ENCODE data around the gene SRBD1. TPM values are rescaled to one million over a fixed set of nuclear protein-coding genes. Genes with fewer than 3 reads are reported as not detected.

The SRBD1 gene, protein sequence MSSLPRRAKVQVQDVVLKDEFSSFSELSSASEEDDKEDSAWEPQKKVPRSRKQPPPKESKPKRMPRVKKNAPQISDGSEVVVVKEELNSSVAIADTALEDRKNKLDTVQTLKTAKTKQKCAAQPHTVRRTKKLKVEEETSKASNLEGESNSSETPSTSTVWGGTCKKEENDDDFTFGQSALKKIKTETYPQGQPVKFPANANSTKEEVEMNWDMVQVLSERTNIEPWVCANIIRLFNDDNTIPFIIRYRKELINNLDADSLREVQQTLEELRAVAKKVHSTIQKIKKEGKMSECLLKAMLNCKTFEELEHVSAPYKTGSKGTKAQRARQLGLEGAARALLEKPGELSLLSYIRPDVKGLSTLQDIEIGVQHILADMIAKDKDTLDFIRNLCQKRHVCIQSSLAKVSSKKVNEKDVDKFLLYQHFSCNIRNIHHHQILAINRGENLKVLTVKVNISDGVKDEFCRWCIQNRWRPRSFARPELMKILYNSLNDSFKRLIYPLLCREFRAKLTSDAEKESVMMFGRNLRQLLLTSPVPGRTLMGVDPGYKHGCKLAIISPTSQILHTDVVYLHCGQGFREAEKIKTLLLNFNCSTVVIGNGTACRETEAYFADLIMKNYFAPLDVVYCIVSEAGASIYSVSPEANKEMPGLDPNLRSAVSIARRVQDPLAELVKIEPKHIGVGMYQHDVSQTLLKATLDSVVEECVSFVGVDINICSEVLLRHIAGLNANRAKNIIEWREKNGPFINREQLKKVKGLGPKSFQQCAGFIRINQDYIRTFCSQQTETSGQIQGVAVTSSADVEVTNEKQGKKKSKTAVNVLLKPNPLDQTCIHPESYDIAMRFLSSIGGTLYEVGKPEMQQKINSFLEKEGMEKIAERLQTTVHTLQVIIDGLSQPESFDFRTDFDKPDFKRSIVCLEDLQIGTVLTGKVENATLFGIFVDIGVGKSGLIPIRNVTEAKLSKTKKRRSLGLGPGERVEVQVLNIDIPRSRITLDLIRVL
- 22.1 TPM for total RNA-seq

DNA sequence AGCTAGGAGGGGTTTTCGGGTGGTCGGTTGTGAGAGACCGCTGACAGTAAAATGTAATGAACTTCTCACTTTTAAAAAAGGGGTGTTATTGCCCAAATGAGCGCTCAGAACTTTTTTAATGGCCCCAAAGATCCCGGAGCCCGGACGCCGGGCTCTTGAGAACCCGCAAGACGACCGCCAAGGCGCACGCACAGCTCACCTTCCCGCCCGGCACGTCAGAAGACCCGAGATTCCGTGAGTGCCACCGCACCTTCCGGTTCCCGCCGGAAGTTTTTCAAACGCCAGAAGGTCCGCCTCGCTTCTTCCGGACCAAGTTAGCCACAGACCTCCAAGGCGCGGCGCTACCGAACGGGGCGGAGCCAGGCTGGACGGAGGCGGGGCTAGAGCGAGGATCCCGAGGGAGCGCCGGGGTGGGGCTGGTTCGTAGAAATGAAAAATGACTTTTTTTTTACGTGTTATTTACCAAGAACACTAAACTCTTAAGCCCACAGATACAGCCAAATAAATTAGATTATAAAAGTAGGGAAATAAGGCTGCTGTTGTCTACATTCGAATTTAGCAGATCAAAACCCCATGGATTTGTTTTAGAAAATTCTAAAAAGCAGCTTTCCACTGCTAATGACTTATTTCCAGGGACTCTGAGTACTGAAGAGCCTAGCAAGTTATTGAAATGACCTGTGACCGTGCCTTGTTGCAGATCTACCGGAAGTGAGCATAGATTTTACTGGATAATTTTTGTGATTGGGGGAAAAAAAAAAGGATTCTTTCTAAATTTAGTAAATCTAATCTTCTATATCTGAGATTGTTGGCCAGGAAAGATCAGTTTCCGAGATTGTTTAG is at the start of gene SRBD1:
Gene SRBD1, minus strand, starts transcription at position 248 of the 840 bp plus-strand sequence. CDS start 5,826 bp downstream, outside the sequence.
- peak; percentile 60 to 94 (median 87) for DNase-seq (ENCODE audit: low read depth in 2 of 3, low spot score in 2 of 3)

DNA sequence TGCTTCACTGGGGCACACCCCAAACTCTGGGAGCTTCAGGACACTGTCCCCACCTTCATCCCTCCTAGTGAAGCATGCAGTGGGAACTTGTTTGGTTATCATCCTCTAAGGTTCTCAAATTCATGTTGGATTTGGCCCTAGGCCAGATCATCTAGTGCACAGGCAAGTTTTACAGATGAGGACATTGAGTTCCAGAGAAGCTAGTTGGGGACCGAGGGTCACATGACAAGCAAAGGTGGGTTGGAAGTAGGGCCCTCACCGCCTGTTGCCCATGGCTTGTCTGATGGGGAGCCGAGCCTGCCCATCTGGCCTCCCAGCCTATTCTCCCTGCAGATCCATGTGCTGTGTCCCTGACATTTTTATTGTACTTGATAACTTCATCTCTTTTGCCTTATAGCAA is 43.2 kb upstream of the SRBD1 start:
- DNase-seq (ENCODE audit: low read depth in 2 of 3, low spot score in 2 of 3): no peak

DNA sequence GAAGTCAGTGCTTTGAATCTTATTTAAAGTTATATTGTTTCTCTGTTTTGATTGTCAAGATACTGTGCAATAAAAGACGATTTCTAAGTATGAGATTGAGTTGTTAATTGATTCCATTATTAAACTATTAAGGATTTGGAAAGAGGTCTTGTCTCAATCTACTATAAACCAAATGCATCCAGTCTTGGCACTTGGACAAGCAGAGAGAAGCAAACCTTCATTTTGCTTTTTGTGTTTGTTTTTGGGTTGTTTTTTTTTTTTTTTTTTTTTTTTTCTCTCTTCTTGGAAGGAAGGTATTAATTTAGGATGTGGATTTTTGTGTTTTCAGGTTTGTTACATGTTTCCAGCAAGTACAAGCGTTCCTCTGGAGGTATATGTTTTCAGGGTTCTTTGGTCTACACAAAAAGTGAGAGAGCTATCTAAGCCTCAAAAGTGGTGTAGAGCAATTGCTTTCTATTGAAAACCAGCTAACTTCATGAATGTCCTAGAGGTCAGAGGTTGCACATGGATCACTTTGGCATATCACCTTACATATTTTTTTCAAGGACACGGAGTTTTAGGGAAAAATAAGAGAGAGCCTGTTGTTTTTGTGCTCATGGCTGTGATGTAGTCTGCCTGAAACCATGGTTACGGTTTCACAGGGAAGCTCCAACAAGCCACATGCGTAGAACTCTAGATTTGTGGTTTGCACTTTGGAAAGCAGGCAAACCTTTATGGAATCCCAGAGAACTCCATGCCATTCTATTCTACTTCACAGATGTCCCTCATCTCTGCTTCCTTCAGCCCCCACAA is 42.3 kb upstream of the SRBD1 start:
- no peak for DNase-seq (ENCODE audit: low read depth in 2 of 3, low spot score in 2 of 3)

DNA sequence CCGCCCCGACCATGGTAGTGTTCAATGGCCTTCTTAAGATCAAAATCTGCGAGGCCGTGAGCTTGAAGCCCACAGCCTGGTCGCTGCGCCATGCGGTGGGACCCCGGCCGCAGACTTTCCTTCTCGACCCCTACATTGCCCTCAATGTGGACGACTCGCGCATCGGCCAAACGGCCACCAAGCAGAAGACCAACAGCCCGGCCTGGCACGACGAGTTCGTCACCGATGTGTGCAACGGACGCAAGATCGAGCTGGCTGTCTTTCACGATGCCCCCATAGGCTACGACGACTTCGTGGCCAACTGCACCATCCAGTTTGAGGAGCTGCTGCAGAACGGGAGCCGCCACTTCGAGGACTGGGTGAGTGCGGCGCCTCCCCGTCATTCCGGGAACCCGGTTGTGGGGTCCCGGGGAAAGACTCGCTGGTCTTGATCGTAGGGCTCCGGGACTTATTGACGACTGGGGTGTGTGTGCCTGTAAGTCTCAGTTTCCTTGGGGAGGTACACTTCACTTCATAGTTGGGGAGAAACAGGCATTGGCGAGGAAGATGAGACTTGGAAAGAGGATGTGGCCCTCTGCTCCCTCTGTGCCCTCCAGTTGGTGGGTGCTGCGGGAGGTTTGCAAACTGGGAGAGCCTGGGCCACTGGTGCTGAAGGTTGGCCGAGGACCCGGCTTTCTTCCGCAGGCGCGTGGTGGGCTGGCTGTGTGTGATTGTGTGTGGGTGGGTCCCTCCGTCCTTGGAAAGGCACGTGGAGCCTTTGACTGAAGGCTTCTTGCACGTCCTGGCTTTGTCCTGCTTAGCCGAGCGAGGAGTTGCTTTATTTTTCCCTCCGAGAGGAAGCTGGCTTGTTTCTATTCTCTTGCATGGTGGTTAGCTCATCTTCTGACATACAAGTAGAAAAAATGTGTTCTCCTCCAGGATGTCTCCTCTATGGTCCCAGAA is 41.3 kb upstream of the SRBD1 start:
- peak in 1 of 3 donors; percentile 40 for DNase-seq (ENCODE audit: low read depth in 2 of 3, low spot score in 2 of 3)

DNA sequence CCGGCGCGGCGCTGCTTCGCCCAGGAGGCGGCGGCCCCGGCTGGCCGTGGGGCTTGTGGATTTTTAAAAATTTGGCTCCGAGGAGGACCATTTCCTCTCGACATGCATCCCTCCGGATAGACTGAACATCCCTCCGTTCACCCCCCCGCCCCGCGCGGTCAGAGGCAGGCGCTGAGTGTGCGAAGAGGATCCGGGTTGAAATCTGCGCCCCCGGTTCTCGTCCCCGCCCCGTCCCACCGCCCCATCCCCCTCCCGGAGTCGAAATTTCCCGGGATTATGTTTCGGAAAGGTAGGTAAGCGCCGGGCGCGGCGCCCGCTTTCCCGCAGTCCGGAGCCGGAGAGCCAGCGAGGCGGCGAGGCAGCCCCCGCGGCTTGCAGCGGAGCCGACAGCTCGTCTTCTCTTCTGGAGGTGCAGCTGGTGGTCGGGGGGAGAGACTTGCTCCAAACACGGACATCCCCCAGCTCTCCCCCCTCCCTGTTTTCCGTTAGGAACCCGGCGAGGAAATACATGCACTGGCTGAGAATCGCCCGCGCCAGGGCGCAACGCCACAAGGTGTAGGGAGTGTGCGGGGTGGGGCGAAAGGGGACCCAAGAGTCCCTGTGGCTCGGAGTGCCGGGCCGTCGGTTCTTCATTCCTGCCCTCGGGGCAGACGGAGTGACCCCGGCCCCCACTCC is 40.5 kb upstream of the SRBD1 start, which contains the start of gene PRKCE:
Gene PRKCE, plus strand, starts transcription at position 261 of the 675 bp plus-strand sequence.
- peak in 2 of 3 donors; percentile 29 to 45 for DNase-seq (ENCODE audit: low read depth in 2 of 3, low spot score in 2 of 3)

DNA sequence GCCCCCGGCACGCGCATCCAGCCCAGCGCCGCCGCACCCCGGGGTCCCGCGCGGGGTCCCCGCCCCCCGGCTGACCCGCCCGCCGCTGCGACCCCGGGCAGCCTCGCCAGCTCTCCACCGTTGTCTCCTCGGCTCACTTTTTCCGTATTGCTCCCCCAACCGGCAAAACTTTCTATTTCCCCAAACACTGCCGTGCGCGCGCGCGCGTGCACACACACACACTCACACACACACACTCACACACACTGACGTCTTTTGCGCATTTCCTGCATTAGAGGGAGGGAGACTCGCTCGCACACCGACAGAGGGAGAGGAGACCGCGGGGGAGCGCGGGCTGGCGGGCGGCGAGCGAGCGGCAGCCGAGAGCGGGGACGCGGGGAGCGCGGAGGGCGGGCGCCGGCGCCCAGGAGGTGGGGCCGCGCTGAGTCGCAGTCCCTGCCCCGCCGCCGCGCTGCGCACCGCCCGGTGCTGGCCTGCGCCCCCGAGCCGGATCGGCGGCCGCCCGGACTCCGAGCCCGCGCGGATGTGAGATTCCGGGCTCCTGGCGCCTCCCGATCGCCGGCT is 39.9 kb upstream of the SRBD1 start:
- peak; percentile 89 to 99 (median 97) for DNase-seq (ENCODE audit: low read depth in 2 of 3, low spot score in 2 of 3)

DNA sequence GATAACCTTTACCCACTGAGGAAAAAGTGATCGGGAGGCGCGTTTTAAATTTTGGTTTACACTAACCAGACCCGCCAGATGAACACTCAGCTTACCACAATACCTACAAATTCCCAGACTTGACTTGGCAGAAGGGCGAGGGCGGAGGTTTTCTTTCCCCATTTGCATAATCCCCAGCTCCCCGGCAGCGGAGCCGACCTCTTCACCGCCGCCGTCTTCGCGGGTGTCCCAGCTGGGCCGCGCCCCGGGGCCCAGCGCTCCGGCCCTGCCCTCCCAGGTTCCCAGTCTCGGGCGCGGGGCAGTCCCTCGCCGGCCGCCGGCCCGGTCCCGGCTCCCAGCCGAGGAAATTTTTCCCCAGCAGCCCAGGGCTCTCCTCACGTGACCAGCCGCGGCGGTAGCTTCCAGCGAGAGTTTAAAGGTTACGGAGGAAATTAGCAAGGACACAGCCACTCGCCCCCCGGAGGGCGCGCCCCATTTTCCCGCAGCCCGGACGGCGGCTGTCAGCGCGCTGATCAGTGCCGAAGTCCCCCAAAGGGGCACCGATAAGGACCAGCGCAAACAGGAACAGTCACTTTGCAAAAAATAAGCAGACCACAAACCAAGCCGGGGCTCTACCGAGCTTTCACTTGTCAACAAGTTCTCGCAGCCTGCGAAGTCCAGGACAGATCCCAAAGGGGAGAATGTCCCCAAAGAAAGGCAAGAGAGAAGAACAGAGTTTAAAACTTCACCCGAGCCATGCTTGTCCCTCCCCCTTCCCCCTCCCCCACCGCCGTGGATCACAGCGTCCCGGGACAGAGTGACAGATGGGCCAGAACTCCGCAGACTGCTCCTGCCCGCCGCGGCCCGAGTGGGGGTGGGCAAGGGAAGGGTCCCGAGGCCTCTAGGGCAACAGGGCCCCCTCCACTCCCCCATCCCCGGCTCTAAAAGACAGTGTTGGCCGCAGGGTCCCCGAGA is 39.1 kb upstream of the SRBD1 start:
- DNase-seq (ENCODE audit: low read depth in 2 of 3, low spot score in 2 of 3): peak in 2 of 3 donors; percentile 37 to 61

DNA sequence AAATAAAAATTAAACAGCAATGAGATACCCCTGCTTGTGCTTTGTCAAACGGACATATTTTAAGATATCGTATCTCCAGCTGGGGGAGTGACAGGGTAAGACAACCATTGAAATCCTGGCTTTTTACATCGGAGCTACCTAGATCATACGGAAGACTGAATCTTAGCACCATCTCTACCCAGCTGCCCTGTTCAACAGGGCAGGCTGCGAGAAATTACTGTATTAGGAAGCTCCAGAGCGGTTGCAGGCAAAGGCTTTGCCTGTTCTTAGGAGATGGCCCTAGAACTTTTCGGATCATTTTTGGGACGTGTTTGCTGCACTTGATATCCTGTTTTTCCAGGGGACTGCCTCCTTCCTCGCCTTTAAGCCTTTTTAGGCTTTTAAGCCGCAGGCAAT is 38.4 kb upstream of the SRBD1 start:
- peak in 1 of 3 donors; percentile 18 for DNase-seq (ENCODE audit: low read depth in 2 of 3, low spot score in 2 of 3)

DNA sequence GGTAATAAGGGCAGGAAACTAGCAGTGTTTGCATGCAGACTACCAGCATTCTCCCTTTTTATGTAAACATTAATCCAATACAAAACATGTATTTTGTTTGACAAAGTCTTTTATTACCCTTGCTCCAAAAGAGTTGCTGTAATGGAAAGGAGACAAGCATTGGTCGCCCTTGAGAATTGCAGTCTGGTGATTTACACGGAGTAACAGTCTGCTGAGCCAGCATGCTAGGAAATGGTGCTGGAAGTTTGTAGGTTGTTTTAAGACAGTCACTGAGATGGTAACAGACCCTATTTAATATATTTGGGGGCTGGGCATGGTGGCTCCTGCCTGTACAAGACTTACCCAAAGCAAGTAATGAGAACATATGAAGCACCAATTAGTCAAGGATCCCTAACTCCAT is 37.6 kb upstream of the SRBD1 start:
- no peak for DNase-seq (ENCODE audit: low read depth in 2 of 3, low spot score in 2 of 3)

DNA sequence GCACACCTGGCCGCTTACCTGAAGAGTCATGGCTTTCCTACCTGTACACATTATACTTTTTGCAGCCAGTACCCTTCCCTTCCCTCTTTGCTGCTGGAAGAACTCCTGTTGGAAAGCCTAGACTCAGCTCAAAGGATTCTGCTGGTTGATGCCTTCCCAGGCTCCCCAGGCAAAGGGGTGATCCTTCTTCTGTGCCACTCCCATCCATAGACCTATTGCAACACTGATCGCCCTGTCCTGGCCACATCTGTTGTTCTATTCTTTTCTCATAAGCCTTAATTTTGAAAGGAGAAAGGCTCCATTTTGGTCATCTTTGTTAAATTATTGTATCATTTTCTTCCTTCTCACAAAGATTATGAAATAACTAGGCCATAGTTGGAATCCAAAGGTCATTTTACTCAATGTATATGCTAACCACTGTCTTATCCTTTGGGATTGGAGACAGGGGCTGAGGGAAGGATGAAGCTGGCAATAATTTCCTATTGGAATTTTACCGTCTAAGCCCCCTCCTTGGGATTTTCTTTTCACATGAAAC is 37.0 kb upstream of the SRBD1 start:
- DNase-seq (ENCODE audit: low read depth in 2 of 3, low spot score in 2 of 3): no peak

DNA sequence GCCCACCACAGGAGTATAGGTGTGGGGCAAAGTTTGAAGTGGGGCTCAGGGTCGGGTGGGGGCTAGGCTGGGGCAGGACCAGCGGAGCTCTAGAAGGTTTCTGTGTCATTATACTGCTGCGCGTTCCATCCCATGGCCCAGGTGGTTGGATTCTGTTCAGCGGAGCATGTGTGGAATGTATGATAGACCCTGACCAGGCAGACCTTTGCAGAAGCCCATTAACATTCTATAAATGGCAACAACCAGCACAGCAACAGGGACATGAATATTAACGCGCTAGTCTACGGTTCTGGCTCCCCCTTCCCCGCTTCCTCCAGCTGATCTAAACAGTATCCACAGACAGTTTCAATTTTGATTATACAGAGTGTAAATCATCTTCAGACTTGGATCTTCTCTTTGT is 36.3 kb upstream of the SRBD1 start:
- no peak for DNase-seq (ENCODE audit: low read depth in 2 of 3, low spot score in 2 of 3)

DNA sequence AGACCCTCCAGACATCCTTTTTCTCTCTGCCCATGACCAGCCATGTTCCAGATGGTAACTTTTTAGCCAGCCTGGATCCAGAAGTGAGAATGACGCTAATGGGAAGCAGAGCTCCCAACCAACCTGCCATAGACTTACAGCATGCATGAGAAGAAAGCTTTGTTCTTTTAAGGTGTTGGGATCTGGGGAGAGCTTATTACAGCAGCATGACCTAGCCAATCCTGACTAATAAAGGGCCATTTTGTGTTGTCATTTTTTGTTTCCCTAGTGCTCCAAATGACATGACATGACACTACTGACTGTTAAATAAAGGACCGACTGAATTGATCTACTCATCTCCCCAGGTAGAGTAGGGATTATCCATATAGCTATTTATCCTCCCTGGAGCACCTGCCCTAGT is 35.2 kb upstream of the SRBD1 start:
- DNase-seq (ENCODE audit: low read depth in 2 of 3, low spot score in 2 of 3): no peak

DNA sequence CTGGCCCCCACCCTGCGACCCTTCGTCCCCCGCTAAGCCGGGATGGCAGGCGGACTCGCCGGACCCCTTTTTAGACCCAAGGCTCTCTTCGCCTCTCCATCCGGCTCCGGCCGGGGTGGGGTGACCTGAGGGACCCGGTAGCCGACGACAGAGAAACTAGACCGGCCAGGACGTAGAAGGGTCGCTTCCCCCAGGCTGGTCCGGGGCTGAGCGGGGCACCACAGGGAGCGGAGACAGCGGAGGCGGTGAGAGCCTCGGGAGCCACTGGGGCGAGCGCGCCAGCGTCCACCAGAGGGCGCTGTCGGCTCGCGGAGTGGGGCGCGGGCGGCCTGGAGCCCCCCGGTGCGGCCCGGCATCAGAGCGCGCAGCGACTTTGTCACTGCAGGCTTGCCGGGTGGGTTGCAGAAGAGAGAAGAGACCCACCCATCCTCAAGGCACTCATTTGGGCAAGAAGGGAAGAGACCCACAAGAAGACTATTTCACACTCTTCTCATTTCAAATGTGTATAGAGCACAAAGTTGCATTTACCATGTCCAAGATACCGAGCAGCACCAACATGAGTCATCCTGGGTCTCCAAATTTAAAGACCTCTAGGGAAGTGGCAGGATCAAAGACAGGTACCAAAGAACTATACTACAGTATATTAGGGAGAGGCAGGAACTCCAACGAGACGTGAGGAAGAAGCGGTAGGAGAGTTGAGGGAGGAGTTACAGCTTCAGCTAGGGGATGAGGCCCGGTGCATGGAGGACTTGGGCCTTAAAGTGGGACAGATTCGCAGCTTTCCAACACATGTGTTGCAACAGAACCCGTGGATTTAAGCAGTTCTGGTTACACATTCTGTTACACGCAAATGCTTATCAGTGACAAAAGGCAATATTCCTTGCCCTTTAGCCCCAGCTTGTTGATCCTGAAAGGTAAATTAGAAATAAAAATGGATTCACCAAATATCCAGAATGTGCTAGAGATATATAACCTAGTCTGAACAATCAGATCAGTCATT is 32.8 kb upstream of the SRBD1 start:
- DNase-seq (ENCODE audit: low read depth in 2 of 3, low spot score in 2 of 3): peak; percentile 65 to 75 (median 71)

DNA sequence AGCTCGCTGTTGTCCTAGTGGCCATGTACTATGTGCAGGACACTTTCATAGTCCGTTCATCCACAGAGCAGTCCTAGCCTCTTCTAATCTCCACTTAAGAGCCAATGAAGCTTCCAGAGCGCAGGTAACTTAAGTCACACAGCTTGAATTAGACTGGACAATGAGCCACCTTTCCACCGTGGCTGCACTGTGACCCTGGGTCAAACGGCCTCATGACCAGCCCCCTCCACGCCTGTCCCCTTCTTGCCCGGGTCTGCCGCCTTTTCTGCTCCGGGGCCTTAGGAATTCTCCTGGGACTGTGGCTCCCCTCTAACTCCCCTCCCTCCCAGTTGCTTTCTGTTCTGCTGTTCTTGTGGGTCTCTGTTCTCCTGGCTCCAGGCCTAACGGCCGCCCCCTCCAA is 32.0 kb upstream of the SRBD1 start:
- no peak for DNase-seq (ENCODE audit: low read depth in 2 of 3, low spot score in 2 of 3)

DNA sequence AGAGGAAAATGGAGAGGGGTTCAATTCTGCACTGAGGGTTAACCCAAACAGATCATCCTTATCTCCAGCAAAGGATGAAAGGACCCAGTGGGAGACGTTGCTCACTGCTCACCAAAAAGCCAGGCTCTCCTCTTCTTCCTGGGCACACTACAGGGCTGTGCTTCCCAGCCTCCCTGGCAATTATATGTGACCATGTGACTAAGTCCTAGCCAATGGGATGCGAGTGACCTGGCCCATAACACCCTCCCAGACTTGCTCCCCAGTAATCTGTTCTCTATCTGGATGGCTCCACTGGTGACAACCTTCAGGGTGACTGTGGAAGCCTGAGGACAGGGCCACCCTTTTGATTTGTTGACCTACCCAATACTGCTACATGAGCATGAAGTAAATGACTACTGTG is 29.5 kb upstream of the SRBD1 start:
- no peak for DNase-seq (ENCODE audit: low read depth in 2 of 3, low spot score in 2 of 3)

All from hematopoietic multipotent progenitor cell (in vitro differentiated cells).